Activated CD4-positive, alpha-beta T cell treated with anti-CD3 and anti-CD28 coated beads, Interleukin-2, amount 10 ng/mL, durations not matched to agents 7 days and 5 days (primary cell): ENCODE measurements around the gene SPHK2. TPM values are rescaled to one million over a fixed set of nuclear protein-coding genes. Genes with fewer than 3 reads are reported as not detected.
"Not testable (repeated sequence)": the region's sequence is repeated elsewhere in the genome, so short reads cannot be mapped to it uniquely, and the experiment has no call there.

Experiments used
- CTCF ChIA-PET: fragments of 350-600 bp; sonication (Branson Sonifier 250); formaldehyde crosslinking; loops from one replicate; lab custom pipeline; 2021; ENCODE audit warnings: antibody characterized with exemption; lab: Charles Lee
- POLR2A ChIA-PET: fragments of 350-600 bp; sonication (Branson Sonifier 250); formaldehyde crosslinking; loops from one replicate; lab custom pipeline; 2021; ENCODE audit warnings: antibody characterized with exemption; lab: Charles Lee
- DNase-seq: peaks from one replicate; pipeline ENCODE4 v3.0.0-alpha.2; 2020
- H3K27ac Mint-ChIP-seq: one replicate; pipeline ENCODE4 v1.8.0; 2021; ENCODE audit warnings: mild to moderate bottlenecking, moderate library complexity, mixed read lengths
- H3K27me3 Mint-ChIP-seq: one replicate; pipeline ENCODE4 v1.8.0; 2021; ENCODE audit warnings: mixed read lengths
- H3K36me3 Mint-ChIP-seq: one replicate; pipeline ENCODE4 v1.8.0; 2021; ENCODE audit warnings: low read depth, mixed read lengths
- H3K4me1 Mint-ChIP-seq: one replicate; pipeline ENCODE4 v1.8.0; 2021; ENCODE audit warnings: mixed read lengths
- H3K4me3 Mint-ChIP-seq: one replicate; pipeline ENCODE4 v1.8.0; 2021; ENCODE audit warnings: mild to moderate bottlenecking, moderate library complexity, mixed read lengths
- H3K9me3 Mint-ChIP-seq: one replicate; pipeline ENCODE4 v1.8.0; 2021; ENCODE audit warnings: mixed read lengths
- total RNA-seq, 2 experiments: library from RNA; stranded (reverse); gene quantifications; one replicate each; pipeline ENCODE4 v1.2.3, GENCODE V29; 2021

Gene SPHK2
- 10 to 100 TPM; 28.2 to 33.6 TPM for total RNA-seq

DNA sequence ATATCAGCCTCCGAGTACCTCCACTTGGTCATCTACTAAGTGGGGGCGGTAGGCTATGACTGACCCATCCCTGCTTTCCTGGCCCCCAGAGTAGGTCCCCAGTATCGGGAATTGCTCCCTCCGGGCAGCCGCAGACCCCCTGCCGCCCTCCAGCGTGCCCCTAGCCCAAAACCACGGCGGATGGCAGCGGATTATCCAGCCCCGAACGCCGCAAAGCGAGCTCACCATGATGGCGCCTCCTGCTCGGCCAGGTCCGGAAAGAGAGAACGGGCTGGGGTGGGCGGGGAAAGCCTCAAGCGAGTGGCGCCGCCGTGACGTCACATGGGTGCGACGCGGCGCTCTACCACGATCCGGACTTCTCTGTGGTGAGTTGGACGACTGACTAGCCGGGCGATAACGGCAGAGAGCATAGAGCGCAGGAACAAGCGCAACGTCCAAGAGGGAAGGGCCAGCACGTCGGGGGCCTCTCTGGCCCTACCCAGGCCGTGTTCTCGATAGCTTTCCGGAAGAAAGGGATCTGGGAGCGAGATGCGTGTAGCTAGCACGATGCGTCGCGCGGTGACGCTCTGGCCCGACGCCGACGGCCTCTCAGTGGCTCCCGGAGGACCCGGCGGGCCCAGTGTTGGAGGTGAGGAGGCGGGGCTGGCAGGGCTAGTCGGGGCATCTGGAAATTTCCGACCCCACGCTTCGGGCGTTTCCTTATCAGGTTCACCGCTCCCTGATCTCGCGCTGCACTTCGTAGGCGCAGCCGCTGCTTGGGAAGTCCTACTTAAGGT is at the start of gene SPHK2, which contains the start of gene RPL18:
Gene SPHK2 (plus strand): TSS at position 591 of the 776 bp plus-strand sequence. CDS start 1,009 bp downstream, outside the sequence.
Gene RPL18 (minus strand): TSS at position 263 of the 776 bp plus-strand sequence. CDS start 35 bp downstream, at position 228.
- CTCF ChIA-PET = interaction anchor here (1.0 to 1.2 kb wide), 4 partner anchors 10 to 285 kb away, joined by 4 to 8 read pairs (median 6); no protein-coding TSS in a partner anchor
- Mint-ChIP-seq H3K27me3 (no peaks in the 10 kb centered on the region), H3K36me3 (peaks cover 54% of the 10 kb centered on the region), H3K27ac (peak within 1 kb of the TSS; percentile 99), H3K4me3 (peak within 1 kb of the TSS; percentile 98), H3K9me3 (no peaks in the 10 kb centered on the region), H3K4me1 (peaks cover 49% of the 10 kb centered on the region)
- peak; percentile 97 for DNase-seq
- POLR2A ChIA-PET = interaction anchor here (0.8 to 1.0 kb wide), 4 partner anchors 10 to 126 kb away, joined by 3 to 4 read pairs (median 4); no protein-coding TSS in a partner anchor

DNA sequence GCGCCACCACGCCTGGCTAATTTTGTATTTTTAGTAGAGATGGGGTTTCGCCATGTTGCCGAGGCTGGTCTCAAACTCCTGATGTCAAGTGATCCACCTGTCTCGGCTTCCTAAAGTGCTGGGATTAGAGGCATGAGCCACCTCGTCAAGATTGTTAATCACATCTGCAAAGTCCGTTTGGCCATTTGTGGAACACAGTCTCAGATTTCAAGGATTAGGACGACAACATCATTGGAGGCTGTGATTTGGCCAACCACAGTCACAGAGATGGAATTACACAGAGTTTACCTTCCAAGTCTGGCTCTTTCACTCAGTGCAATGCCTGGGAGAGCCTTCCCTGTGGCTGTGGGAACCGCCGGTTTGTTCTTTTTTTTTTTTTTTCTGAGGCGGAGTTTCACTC is 49.5 kb upstream of the SPHK2 start:
- Mint-ChIP-seq H3K4me1 (no peaks in the 10 kb centered on the region), H3K4me3 (no peak overlapping the region), H3K27ac (no peak overlapping the region), H3K9me3 (no peaks in the 10 kb centered on the region), H3K36me3 (no peaks in the 10 kb centered on the region), H3K27me3 (peaks cover 4% of the 10 kb centered on the region)
- ChIA-PET POLR2A (no interaction called here), CTCF (no interaction called here)
- DNase-seq = no peak

- Mint-ChIP-seq H3K4me1 (no peaks in the 10 kb centered on the region), H3K9me3 (no peaks in the 10 kb centered on the region), H3K27me3 (peaks cover 4% of the 10 kb centered on the region), H3K27ac (no peak overlapping the region), H3K4me3 (no peak overlapping the region), H3K36me3 (no peaks in the 10 kb centered on the region)
- ChIA-PET POLR2A (no interaction called here), CTCF (interaction anchor here (0.6 kb wide), 1 partner anchor 218 kb away, joined by 3 read pairs; no protein-coding TSS in a partner anchor)
- no peak for DNase-seq
Observed at GRCh38 chr19:48571378-48572162, 47.7 kb upstream of the SPHK2 start.

DNA sequence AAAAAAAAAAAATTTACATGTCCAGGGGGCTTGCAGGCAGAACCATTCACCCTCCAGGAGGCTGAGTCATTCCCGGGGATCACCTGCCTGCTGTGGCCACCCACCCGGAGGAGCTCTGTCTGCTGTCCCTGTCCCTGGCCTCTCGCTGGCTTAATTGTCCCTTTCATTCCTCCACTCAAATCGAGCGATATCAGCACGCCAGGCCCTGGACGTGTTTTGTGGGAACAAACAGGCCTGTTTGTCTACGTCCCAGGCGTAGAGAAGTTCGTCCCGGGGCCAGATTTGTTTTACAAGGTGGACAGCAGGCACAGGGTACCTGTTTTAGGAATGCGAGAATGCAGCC is 46.2 kb upstream of the SPHK2 start:
- peaks cover 2% of the 10 kb centered on the region for H3K27me3 Mint-ChIP-seq
- H3K4me3 Mint-ChIP-seq = no peak overlapping the region
- no peak overlapping the region for H3K27ac Mint-ChIP-seq
- POLR2A ChIA-PET = no interaction called here
- H3K4me1 Mint-ChIP-seq = no peaks in the 10 kb centered on the region
- DNase-seq = no peak
- CTCF ChIA-PET = interaction anchor here (0.6 to 1.9 kb wide), 3 partner anchors 11 to 1285 kb away, joined by 3 to 6 read pairs (median 4); no protein-coding TSS in a partner anchor
- H3K9me3 Mint-ChIP-seq = no peaks in the 10 kb centered on the region
- no peaks in the 10 kb centered on the region for H3K36me3 Mint-ChIP-seq

DNA sequence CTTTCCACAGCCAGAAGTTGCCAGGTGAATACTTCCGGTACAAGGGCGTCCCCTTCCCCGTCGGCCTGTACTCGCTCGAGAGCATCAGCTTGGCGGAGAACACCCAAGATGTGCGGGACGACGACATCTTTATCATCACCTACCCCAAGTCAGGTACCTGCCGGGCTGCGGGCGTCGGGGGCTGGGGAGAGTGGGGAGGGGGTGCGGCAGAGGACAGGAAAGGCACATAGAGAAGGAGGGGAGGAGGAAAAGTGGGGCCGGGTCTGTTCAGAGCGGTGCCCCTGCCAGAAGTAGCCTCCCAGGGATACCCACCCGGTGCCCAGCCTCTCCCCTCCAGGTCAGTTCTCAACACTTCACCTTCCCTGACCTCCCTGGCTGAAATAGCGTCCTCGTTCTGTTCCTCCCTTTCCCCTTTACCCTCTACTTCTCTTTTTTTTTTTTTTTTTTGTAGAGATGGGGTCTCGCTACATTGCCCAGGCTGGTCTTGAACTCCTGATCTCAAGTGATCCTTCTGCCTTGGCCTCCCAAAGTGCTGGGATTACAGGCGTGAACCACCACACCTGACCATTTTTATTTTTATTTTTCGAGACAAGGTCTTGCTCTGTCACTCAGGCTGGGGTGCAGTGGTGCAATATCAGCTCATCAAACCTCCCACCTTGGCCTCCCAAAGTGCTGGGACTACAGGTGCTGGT is 43.2 kb upstream of the SPHK2 start:
- no peaks in the 10 kb centered on the region for H3K9me3 Mint-ChIP-seq
- ChIA-PET CTCF (interaction anchor here (0.5 to 1.2 kb wide), 3 partner anchors 12 to 49 kb away, joined by 3 to 5 read pairs (median 4); no protein-coding TSS in a partner anchor), POLR2A (no interaction called here)
- H3K4me3 Mint-ChIP-seq = no peak overlapping the region
- DNase-seq = no peak
- no peaks in the 10 kb centered on the region for H3K27me3 Mint-ChIP-seq
- H3K27ac Mint-ChIP-seq = no peak overlapping the region
- H3K36me3 Mint-ChIP-seq = no peaks in the 10 kb centered on the region
- no peaks in the 10 kb centered on the region for H3K4me1 Mint-ChIP-seq

DNA sequence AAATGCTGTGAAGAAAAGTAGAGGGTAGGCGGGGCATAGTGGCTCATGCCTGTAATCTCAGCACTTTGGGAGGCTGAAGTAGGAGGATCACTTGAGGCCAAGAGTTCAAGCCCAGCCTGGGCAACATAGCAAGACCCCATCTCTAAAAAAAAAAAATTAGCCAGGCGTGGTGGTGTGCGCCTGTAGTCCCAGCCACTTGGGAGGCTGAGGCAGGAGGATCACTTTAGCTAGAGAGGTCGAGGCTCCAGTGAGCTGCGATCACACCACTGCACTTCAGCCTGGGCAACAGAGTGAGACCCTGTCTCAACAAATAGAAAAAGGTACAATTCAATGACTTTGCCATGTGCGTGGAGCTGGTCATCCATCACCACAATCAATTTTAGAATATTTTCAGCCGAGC is 41.4 kb upstream of the SPHK2 start:
- CTCF ChIA-PET = not testable (repeated sequence)

GRCh38 chr19:48578891-48579290 is 40.4 kb upstream of the SPHK2 start:
- ChIA-PET POLR2A (no interaction called here), CTCF (interaction anchor here (1.0 to 2.8 kb wide), 2 partner anchors 245 to 265 kb away, joined by 3 to 10 read pairs; no protein-coding TSS in a partner anchor)
- Mint-ChIP-seq H3K27ac (no peak overlapping the region), H3K9me3 (no peaks in the 10 kb centered on the region), H3K4me3 (no peak overlapping the region), H3K36me3 (no peaks in the 10 kb centered on the region), H3K27me3 (no peaks in the 10 kb centered on the region), H3K4me1 (no peaks in the 10 kb centered on the region)
- no peak for DNase-seq

More for the DNA sequence above, 41.4 kb upstream of the SPHK2 start:
- H3K36me3 Mint-ChIP-seq, H3K9me3 Mint-ChIP-seq, H3K4me3 Mint-ChIP-seq, H3K27ac Mint-ChIP-seq, DNase-seq, H3K4me1 Mint-ChIP-seq, POLR2A ChIA-PET, H3K27me3 Mint-ChIP-seq: not testable (repeated sequence)

DNA sequence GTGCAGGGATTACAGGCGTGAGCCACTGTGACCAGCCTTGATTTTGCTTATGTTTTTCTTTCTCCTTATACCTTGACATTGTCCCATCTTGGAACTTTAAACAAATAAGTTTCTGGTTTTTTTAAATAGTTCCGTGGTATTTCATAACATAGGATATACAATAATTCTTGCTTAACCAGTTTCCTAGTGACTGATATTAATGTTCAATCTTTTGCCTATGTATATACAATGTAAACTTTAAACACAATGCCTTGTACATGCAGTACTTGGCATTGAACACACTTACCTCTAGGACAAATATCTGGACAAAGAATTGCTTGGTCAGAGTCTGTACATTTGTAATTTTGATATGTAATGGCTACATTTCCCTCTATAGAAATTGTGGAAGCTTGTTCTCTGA is 37.1 kb upstream of the SPHK2 start:
- POLR2A ChIA-PET = no interaction called here
- Mint-ChIP-seq H3K4me3 (no peak overlapping the region), H3K27ac (no peak overlapping the region), H3K36me3 (peaks cover 3% of the 10 kb centered on the region), H3K4me1 (peaks cover 6% of the 10 kb centered on the region), H3K27me3 (no peaks in the 10 kb centered on the region), H3K9me3 (no peaks in the 10 kb centered on the region)
- CTCF ChIA-PET = interaction anchor here (0.9 kb wide), 1 partner anchor 77 kb away, joined by 4 read pairs; no protein-coding TSS in a partner anchor
- DNase-seq = no peak

DNA sequence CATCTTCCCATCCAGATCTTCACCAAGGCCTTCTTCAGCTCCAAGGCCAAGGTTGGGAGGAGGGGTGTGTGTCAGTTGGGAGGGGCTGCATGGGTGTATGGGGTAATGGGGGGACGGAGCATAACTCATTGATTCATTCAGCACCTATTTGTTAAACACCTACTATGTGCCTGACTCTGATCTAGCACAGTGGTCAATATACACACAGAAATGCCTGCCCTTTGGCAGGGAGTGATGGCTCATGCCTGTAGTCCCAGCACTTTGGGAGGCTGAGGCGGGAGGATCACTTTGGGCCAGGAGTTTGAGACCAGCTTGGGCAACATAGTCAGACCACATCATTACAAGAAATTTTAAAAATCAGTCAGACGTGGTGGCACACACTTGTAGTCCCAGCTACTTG is 31.9 kb upstream of the SPHK2 start:
- no peak overlapping the region for H3K4me3 Mint-ChIP-seq
- CTCF ChIA-PET = interaction anchor here (0.6 to 3.7 kb wide), 5 partner anchors 11 to 274 kb away, joined by 3 to 19 read pairs (median 4); no protein-coding TSS in a partner anchor
- no peak overlapping the region for H3K27ac Mint-ChIP-seq
- peaks cover 20% of the 10 kb centered on the region for H3K4me1 Mint-ChIP-seq
- no peaks in the 10 kb centered on the region for H3K27me3 Mint-ChIP-seq
- H3K9me3 Mint-ChIP-seq = no peaks in the 10 kb centered on the region
- H3K36me3 Mint-ChIP-seq = peaks cover 6% of the 10 kb centered on the region
- POLR2A ChIA-PET = no interaction called here
- DNase-seq = no peak

DNA sequence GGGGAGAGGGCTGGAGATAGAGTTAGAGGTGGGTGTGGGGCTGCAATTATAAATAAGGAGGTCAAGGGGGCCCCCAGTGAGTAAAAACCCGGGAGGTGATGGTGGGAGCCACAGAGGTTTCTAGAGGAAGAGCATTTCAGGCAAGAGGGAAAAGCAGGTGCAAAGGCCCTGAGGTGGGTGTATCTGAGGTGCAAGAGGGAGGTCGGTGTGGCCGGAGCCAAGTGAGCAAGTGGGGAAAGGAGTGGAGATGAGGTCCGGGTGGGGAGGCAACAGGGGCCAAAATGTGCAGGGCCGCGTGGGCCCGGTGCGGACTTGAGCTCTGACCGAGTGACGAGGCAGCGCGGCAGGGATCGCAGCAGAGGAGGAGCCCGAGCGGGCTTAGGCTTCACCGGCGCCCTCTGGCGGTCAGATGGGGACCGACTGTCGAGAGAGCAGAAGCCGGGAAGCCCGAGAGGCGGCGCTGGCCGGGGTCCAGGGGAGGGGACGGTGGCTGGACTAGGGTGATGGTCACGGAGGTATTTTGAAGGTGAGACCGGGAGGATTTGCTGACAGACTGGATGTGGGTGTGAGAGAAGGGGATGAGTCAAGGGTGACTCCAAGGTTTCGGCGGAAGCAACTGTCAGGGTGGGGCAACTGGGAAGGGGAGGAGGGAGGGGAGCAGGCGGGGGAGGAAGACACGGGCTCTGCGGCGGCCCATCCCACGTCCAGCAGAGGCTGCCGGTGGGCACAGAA is 30.5 kb upstream of the SPHK2 start:
- Mint-ChIP-seq H3K9me3 (no peaks in the 10 kb centered on the region), H3K27me3 (no peaks in the 10 kb centered on the region), H3K27ac (peak overlapping the region; percentile 88), H3K36me3 (peaks cover 6% of the 10 kb centered on the region), H3K4me3 (peak overlapping the region; percentile 78), H3K4me1 (peaks cover 23% of the 10 kb centered on the region)
- POLR2A ChIA-PET = no interaction called here
- CTCF ChIA-PET = interaction anchor here (0.6 to 3.7 kb wide), 19 partner anchors 12 to 275 kb away, joined by 3 to 19 read pairs (median 5); partner anchors contain the start of genes RPL18, SPACA4 and SPHK2
- DNase-seq = peak; percentile 90

- Mint-ChIP-seq H3K27me3 (no peaks in the 10 kb centered on the region), H3K27ac (peak overlapping the region; percentile 50), H3K36me3 (peaks cover 5% of the 10 kb centered on the region), H3K4me1 (peaks cover 20% of the 10 kb centered on the region), H3K4me3 (no peak overlapping the region), H3K9me3 (no peaks in the 10 kb centered on the region)
- ChIA-PET CTCF (interaction anchor here (3.7 kb wide), 1 partner anchor 83 kb away, joined by 19 read pairs; no protein-coding TSS in a partner anchor), POLR2A (no interaction called here)
- no peak for DNase-seq
Observed at GRCh38 chr19:48591021-48591420, 28.3 kb upstream of the SPHK2 start.
